H1 (cell line): ENCODE measurements around the gene CD200R1L. TPM values are rescaled to one million over a fixed set of nuclear protein-coding genes. Genes with fewer than 3 reads are reported as not detected.

ENCODE experiments used
- CTCF ChIA-PET: fragments of 300-600 bp; sonication (Branson Sonifier 250); formaldehyde crosslinking; loops from one replicate; lab custom pipeline; 2021; ENCODE audit not compliant: partially characterized antibody; lab: Charles Lee
- POLR2A ChIA-PET: fragments of 300-600 bp; sonication (Branson Sonifier 250); formaldehyde crosslinking; loops from one replicate; lab custom pipeline; 2021; ENCODE audit warnings: inconsistent platforms; ENCODE audit not compliant: partially characterized antibody; lab: Charles Lee
- DNase-seq, 2 experiments: peaks; one replicate each; pipeline versions ENCODE4 v3.0.0 to v3.0.0-alpha.2; 2010 to 2022; ENCODE audit warnings: low spot score in 2 of 2, low read depth in 1 of 2, mixed read lengths in 1 of 2
- FAIRE-seq: peaks from 2 replicates; lab custom pipeline; 2011; peaks lifted over from hg19 to GRCh38; lab: Jason Lieb, UNC
- H2AFZ ChIP-seq: 2 replicates; pipeline ENCODE4 v1.8.1; 2012; ENCODE audit warnings: low read length, inconsistent platforms
- H2AK5ac ChIP-seq: 2 replicates; pipeline ENCODE4 v1.6.1; 2013; ENCODE audit warnings: low read depth, low read length
- H2BK120ac ChIP-seq: replicated peaks from 2 replicates; pipeline ENCODE3; 2013; ENCODE audit warnings: low read depth, low read length, inconsistent platforms
- H2BK12ac ChIP-seq: 2 replicates; pipeline ENCODE4 v1.6.1; 2013; ENCODE audit warnings: low read depth, low read length
- H2BK15ac ChIP-seq: 2 replicates; pipeline ENCODE4 v1.6.1; 2013; ENCODE audit warnings: low read length
- H2BK20ac ChIP-seq: 2 replicates; pipeline ENCODE4 v1.6.1; 2013; ENCODE audit warnings: low read length
- H2BK5ac ChIP-seq: 2 replicates; pipeline ENCODE4 v1.6.1; 2013; ENCODE audit warnings: low read depth, low read length
- H3K14ac ChIP-seq: 2 replicates; pipeline ENCODE4 v1.6.1; 2013; ENCODE audit warnings: inconsistent platforms; ENCODE audit not compliant: insufficient read length
- H3K18ac ChIP-seq: 2 replicates; pipeline ENCODE4 v1.6.1; 2013; ENCODE audit warnings: low read length; ENCODE audit errors: extremely low read depth
- H3K23ac ChIP-seq: 2 replicates; pipeline ENCODE4 v1.6.1; 2013; ENCODE audit warnings: inconsistent platforms; ENCODE audit not compliant: insufficient read length
- H3K23me2 ChIP-seq: 2 replicates; pipeline ENCODE4 v1.6.1; 2013; ENCODE audit warnings: low read depth, low read length
- H3K27ac ChIP-seq: 2 replicates; pipeline ENCODE4 v1.6.1; 2011; ENCODE audit warnings: low read depth, low read length, inconsistent platforms
- H3K27me3 ChIP-seq, 4 experiments: replicated peaks in 1 of 4; 1 replicate in 1 of 4; 2 replicates in 3 of 4; pipeline versions ENCODE4 v1.6.1 to v1.8.1; 2011 to 2013; ENCODE audit warnings: low read length in 3 of 4, mild to moderate bottlenecking in 3 of 4, inconsistent platforms in 2 of 4, mixed read lengths in 2 of 4, moderate library complexity in 1 of 4; ENCODE audit not compliant: control insufficient read depth in 3 of 4, insufficient read depth in 3 of 4; ENCODE audit errors: extremely low read depth in 1 of 4
- H3K36me3 ChIP-seq, 4 experiments: 2 replicates each; pipeline versions ENCODE4 v1.6.1 to v1.8.1; 2011 to 2013; ENCODE audit warnings: mild to moderate bottlenecking in 4 of 4, low read length in 3 of 4, moderate library complexity in 2 of 4, control low read depth in 1 of 4, inconsistent platforms in 1 of 4; ENCODE audit not compliant: insufficient read depth in 4 of 4, control insufficient read depth in 2 of 4
- H3K4ac ChIP-seq: replicated peaks from 2 replicates; pipeline ENCODE3; 2013; ENCODE audit warnings: low read length, low read depth, mixed read lengths, inconsistent platforms; ENCODE audit not compliant: insufficient read length
- H3K4me1 ChIP-seq, 4 experiments: replicated peaks in 1 of 4; 1 replicate in 1 of 4; 2 replicates in 3 of 4; pipeline versions ENCODE4 v1.6.1 to v1.8.1; 2011 to 2013; ENCODE audit warnings: low read length in 3 of 4, inconsistent platforms in 2 of 4, mixed read lengths in 1 of 4; ENCODE audit not compliant: insufficient read depth in 4 of 4, control insufficient read depth in 3 of 4
- H3K4me2 ChIP-seq, 2 experiments: 2 replicates each; pipeline versions ENCODE4 v1.6.1 to v1.8.1; 2011 to 2013; ENCODE audit warnings: low read depth in 2 of 2, low read length in 2 of 2, control low read depth in 1 of 2, inconsistent platforms in 1 of 2, mild to moderate bottlenecking in 1 of 2; ENCODE audit not compliant: insufficient read depth in 1 of 2
- H3K4me3 ChIP-seq, 4 experiments: fragments of 200-600, 300-600 bp in 1 of 4; sonication (generic), shearing (Covaris generic), sonication (Bioruptor Twin) in 1 of 4; 2 replicates each; pipeline versions ENCODE4 v1.5.1 to v1.8.1; 2011 to 2016; ENCODE audit warnings: low read length in 4 of 4, low read depth in 3 of 4, control low read depth in 2 of 4, inconsistent platforms in 2 of 4, mild to moderate bottlenecking in 2 of 4, mixed read lengths in 1 of 4, moderate library complexity in 1 of 4; ENCODE audit not compliant: insufficient read depth in 2 of 4; ENCODE audit errors: extremely low read depth in 1 of 4
- H3K56ac ChIP-seq: replicated peaks from 2 replicates; pipeline ENCODE3; 2013; ENCODE audit warnings: low read depth, mild to moderate bottlenecking, mixed read lengths, low read length, inconsistent platforms; ENCODE audit not compliant: insufficient read length
- H3K79me1 ChIP-seq: 2 replicates; pipeline ENCODE4 v1.6.1; 2013; ENCODE audit warnings: low read depth, low read length, control low read depth
- H3K79me2 ChIP-seq, 2 experiments: 2 replicates each; pipeline versions ENCODE4 v1.6.1 to v1.8.1; 2012 to 2013; ENCODE audit warnings: low read length in 2 of 2, mild to moderate bottlenecking in 2 of 2, inconsistent platforms in 1 of 2; ENCODE audit not compliant: insufficient read depth in 2 of 2, control insufficient read depth in 1 of 2
- H3K9ac ChIP-seq, 4 experiments: replicated peaks in 1 of 4; 1 replicate in 1 of 4; 2 replicates in 3 of 4; pipeline versions ENCODE4 v1.6.1 to v1.8.1; 2011 to 2013; ENCODE audit warnings: low read depth in 3 of 4, low read length in 3 of 4, control low read depth in 2 of 4, mild to moderate bottlenecking in 2 of 4, moderate library complexity in 2 of 4, inconsistent platforms in 1 of 4; ENCODE audit errors: extremely low read depth in 1 of 4
- H3K9me3 ChIP-seq, 2 experiments: 2 replicates each; pipeline versions ENCODE4 v1.6.1 to v1.8.1; 2012 to 2013; ENCODE audit warnings: mild to moderate bottlenecking in 2 of 2, moderate library complexity in 2 of 2, control low read depth in 1 of 2, inconsistent platforms in 1 of 2, low read depth in 1 of 2, low read length in 1 of 2, mixed read lengths in 1 of 2; ENCODE audit not compliant: insufficient read depth in 2 of 2
- H4K20me1 ChIP-seq, 2 experiments: replicated peaks in 1 of 2; 2 replicates each; pipeline versions ENCODE3 to v1.8.1; 2011 to 2013; ENCODE audit warnings: inconsistent platforms in 2 of 2, low read length in 2 of 2, mild to moderate bottlenecking in 1 of 2; ENCODE audit not compliant: insufficient read depth in 2 of 2, control insufficient read depth in 1 of 2
- H4K5ac ChIP-seq: 2 replicates; pipeline ENCODE4 v1.6.1; 2013; ENCODE audit warnings: low read length, low read depth, mixed read lengths, inconsistent platforms; ENCODE audit not compliant: insufficient read length
- H4K8ac ChIP-seq: 2 replicates; pipeline ENCODE4 v1.8.0; 2013; ENCODE audit warnings: mild to moderate bottlenecking, moderate library complexity, low read length, inconsistent platforms; ENCODE audit not compliant: insufficient read depth; ENCODE audit errors: extremely low read depth
- H4K91ac ChIP-seq: replicated peaks from 2 replicates; pipeline ENCODE3; 2013; ENCODE audit warnings: low read length, mixed read lengths, inconsistent platforms; ENCODE audit not compliant: insufficient read length
- BACH1 ChIP-seq: IDR thresholded peaks from 2 replicates; pipeline ENCODE4 v1.6.1; 2012; ENCODE audit warnings: low read length, improper control_type of control experiment
- CHD1 ChIP-seq: IDR thresholded peaks from 2 replicates; pipeline ENCODE4 v1.6.1; 2012; ENCODE audit warnings: low read depth, low read length, improper control_type of control experiment
- CHD2 ChIP-seq: IDR thresholded peaks from 2 replicates; pipeline ENCODE4 v1.6.1; 2012; ENCODE audit warnings: low read length, improper control_type of control experiment
- SAP30 ChIP-seq: fragments of 300-600 bp; sonication (generic); IDR thresholded peaks from 2 replicates; pipeline ENCODE4 v1.7.1; 2012; ENCODE audit warnings: low read length, moderate library complexity, mild to moderate bottlenecking, inconsistent platforms; ENCODE audit not compliant: insufficient read depth, insufficient replicate concordance
- SIN3A ChIP-seq, 2 experiments: IDR thresholded peaks in 1 of 2; conservative IDR thresholded peaks in 1 of 2; 2 replicates each; pipeline ENCODE4 v1.6.1; 2011 to 2012; ENCODE audit warnings: low read length in 2 of 2, improper control_type of control experiment in 1 of 2, low read depth in 1 of 2, mild to moderate bottlenecking in 1 of 2
- SIRT6 ChIP-seq: IDR thresholded peaks from one replicate; pipeline ENCODE4 v1.7.1; 2012; ENCODE audit warnings: low read length, inconsistent platforms
- TEAD4 ChIP-seq: IDR thresholded peaks from 2 replicates; pipeline ENCODE4 v1.6.1; 2012; ENCODE audit warnings: low read depth, low read length, inconsistent platforms, mixed read lengths
- WGBS, 2 experiments: shearing (Covaris generic) in 1 of 2; methylation state at CpG; one replicate each; pipeline versions ENCODE4 v1.1.6 to v1.1.7; 2013 to 2015; ENCODE audit warnings: low lambda C conversion rate in 2 of 2, mixed read lengths in 2 of 2, inconsistent platforms in 1 of 2, low coverage in 1 of 2, missing lambda C conversion rate in 1 of 2; ENCODE audit not compliant: insufficient replicate concordance in 2 of 2, insufficient coverage in 1 of 2, insufficient read length in 1 of 2; ENCODE audit errors: extremely low coverage in 1 of 2, missing lambda C conversion rate in 1 of 2; 5-methylcytosine and 5-hydroxymethylcytosine counted together
- polyA plus RNA-seq, 7 experiments: library from polyadenylated mRNA; depleted of rRNA in 3 of 7; stranded (reverse) in 5 of 7; unstranded in 2 of 7; fragments of >200 nt in 5 of 7; fragments of 200-250 nt in 2 of 7; gene quantifications; 1 replicate in 5 of 7; 2 replicates in 1 of 7; 4 replicates in 1 of 7; pipeline versions ENCODE4 v1.2.1 to v1.2.3, GENCODE V29; 2011 to 2013; ENCODE audit warnings: missing spikeins in 2 of 7, mixed read lengths in 2 of 7
- total RNA-seq: library from RNA; stranded (reverse); fragmentation: NEBNext Ultra II Directional; extraction: Animal tissue kit (Norgen Biotek cat#: 25700); gene quantifications from 2 replicates; pipeline ENCODE4 v1.2.1, GENCODE V29; 2021
- TF ChIP-seq, protein P1 (sequence below): IDR thresholded peaks from 2 replicates; pipeline ENCODE4 v1.6.1; 2012; ENCODE audit warnings: low read length, inconsistent platforms

Gene CD200R1L
- total and polyA plus RNA-seq, 2 of the 8 experiments (the other 6 are each of a cell fraction or from before 2014, with no cell fraction given): not detected

DNA sequence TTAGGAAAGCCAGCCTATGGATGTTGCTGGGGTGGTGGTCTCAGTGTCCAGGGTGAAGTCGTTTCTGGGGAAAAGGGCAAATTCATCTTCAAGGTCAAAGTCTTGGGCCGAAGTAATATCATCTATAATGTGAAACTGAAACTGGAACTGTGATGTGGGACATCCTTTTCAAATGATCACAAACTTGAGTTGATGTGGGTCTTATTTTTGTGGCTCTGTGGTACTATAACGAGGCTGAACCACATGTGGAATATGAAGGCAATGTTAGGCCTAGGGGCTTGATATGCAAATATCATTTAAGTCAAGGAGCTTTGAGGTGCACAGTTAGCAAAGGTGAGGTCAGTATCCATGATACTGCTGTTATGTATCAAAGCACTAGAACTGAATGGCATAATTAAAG lies 1.5 kb upstream of the CD200R1L start:
- no peaks in the 10 kb centered on the region for H3K27me3 ChIP-seq
- CTCF ChIA-PET: interaction anchor here (1.0 kb wide), 1 partner anchor 188 kb away, joined by 3 read pairs; no protein-coding TSS in a partner anchor
- H3K9ac ChIP-seq: no peak overlapping the region
- H2BK20ac ChIP-seq: no peak overlapping the region
- H3K23ac ChIP-seq: no peak overlapping the region
- TF ChIP-seq BACH1 (no peak), CHD1 (no peak), SAP30 (no peak), CHD2 (no peak), SIN3A (conservative IDR thresholded peaks at IDR 0.05 in 1 of 2, IDR thresholded peaks at IDR 0.05 in 1 of 2; ENCODE audit: low read depth in 1 of 2, low read length in 2 of 2) (no peak), TEAD4 (no peak), SIRT6 (no peak)
- TF ChIP-seq, protein P1, sequence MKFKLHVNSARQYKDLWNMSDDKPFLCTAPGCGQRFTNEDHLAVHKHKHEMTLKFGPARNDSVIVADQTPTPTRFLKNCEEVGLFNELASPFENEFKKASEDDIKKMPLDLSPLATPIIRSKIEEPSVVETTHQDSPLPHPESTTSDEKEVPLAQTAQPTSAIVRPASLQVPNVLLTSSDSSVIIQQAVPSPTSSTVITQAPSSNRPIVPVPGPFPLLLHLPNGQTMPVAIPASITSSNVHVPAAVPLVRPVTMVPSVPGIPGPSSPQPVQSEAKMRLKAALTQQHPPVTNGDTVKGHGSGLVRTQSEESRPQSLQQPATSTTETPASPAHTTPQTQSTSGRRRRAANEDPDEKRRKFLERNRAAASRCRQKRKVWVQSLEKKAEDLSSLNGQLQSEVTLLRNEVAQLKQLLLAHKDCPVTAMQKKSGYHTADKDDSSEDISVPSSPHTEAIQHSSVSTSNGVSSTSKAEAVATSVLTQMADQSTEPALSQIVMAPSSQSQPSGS: no peak
- TF ChIP-seq, all 59 proteins: peak for 0
- DNase-seq: no peak
- 86% methylated on average over 3 of the region's 3 CpGs; no CpG with 5 or more reads in 1 of the 2 experiments for WGBS, 2 experiments
- H3K4me1 ChIP-seq: no peaks in the 10 kb centered on the region
- no peak overlapping the region for H3K18ac ChIP-seq
- H2AFZ ChIP-seq: no peak overlapping the region
- H4K20me1 ChIP-seq: no peaks in the 10 kb centered on the region
- H3K4me2 ChIP-seq: no peak overlapping the region
- H2BK12ac ChIP-seq: no peak overlapping the region
- H4K5ac ChIP-seq: no peak overlapping the region
- no peak overlapping the region for H2AK5ac ChIP-seq
- no peaks in the 10 kb centered on the region for H3K79me2 ChIP-seq
- H3K36me3 ChIP-seq: no peaks in the 10 kb centered on the region
- no peak for FAIRE-seq
- no peak overlapping the region for H3K56ac ChIP-seq
- no peak overlapping the region for H4K8ac ChIP-seq
- no peak overlapping the region for H3K4ac ChIP-seq
- H3K9me3 ChIP-seq: no peaks in the 10 kb centered on the region; a peak in 1 of 4 replicates
- H3K23me2 ChIP-seq: no peaks in the 10 kb centered on the region
- POLR2A ChIA-PET: no interaction called here
- H2BK15ac ChIP-seq: no peak overlapping the region
- H3K4me3 ChIP-seq: no peak overlapping the region
- no peak overlapping the region for H3K14ac ChIP-seq
- H2BK120ac ChIP-seq: no peak overlapping the region
- H3K79me1 ChIP-seq: no peaks in the 10 kb centered on the region
- no peak overlapping the region for H3K27ac ChIP-seq
- no peak overlapping the region for H2BK5ac ChIP-seq
- H4K91ac ChIP-seq: no peak overlapping the region
